ENCODE data around the gene MTA3.

Gene MTA3

DNA sequence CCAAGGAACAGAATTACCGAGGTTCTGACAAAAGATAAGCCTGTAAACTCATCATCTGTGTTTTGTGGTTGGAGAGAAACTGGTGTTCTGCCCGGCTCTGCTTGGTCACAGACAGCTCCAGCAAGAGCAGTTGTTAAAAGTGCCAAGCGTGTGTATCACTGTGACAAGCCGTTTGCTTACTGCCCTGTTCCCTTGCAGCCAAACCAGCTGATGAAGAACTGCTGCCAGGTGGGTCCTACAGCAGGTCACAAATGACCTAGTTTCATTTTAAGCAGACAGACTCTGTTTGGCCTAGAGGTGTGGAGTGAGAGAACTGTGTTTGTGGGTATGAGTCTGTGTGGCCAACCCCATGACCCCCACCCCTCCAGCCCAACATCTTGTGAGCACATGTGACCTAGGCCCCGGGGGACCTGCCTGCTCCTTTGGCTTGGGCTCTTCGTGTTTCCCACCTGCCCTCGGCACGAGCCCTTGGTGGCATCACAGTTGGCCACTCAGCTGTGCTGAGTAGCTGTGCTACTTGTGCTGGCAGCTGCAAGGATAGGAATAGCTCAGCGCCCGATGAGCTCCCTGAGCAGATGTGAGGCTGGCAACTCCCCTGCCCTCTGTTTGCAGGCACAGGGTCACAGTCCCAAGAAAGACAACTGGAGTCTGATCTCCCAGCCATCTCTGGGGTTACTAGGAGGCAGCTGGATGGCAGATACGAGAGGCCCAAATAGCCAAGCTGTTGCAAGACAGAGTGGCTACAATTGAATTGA is 185.8 kb downstream of the MTA3 start:
- Mint-ChIP-seq H3K9me3 (no peaks in the 10 kb centered on the region), H3K4me1 (no peaks in the 10 kb centered on the region), H3K4me3 (no peak overlapping the region), H3K27me3 (no peaks in the 10 kb centered on the region), H3K36me3 (peaks cover 4% of the 10 kb centered on the region), H3K27ac (no peak overlapping the region)
- CTCF ChIA-PET, result no interaction called here
- DNase-seq, result no peak

DNA sequence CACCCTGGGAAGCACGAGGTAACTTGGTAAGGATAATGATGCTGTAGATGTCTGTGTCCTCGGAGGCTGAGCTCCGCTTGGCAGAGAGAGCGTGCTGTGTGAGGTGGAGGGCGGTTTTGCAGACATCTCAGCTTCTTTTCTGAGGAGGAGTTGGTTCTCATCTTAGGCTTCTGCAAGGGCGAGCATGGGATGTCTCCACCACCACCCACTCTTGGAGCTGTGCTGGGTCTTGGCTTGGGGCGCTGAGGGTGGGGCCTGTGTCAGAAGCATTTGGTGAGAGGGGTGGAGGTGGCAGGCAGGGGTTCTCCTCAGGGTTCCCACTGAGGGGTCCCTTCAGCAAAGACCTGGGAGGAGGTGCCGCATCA is 186.3 kb downstream of the MTA3 start:
- Mint-ChIP-seq H3K27ac (no peak overlapping the region), H3K27me3 (no peaks in the 10 kb centered on the region), H3K4me3 (no peak overlapping the region), H3K4me1 (no peaks in the 10 kb centered on the region), H3K36me3 (peaks cover 4% of the 10 kb centered on the region), H3K9me3 (no peaks in the 10 kb centered on the region)
- no peak for DNase-seq
- CTCF ChIA-PET, result no interaction called here

DNA sequence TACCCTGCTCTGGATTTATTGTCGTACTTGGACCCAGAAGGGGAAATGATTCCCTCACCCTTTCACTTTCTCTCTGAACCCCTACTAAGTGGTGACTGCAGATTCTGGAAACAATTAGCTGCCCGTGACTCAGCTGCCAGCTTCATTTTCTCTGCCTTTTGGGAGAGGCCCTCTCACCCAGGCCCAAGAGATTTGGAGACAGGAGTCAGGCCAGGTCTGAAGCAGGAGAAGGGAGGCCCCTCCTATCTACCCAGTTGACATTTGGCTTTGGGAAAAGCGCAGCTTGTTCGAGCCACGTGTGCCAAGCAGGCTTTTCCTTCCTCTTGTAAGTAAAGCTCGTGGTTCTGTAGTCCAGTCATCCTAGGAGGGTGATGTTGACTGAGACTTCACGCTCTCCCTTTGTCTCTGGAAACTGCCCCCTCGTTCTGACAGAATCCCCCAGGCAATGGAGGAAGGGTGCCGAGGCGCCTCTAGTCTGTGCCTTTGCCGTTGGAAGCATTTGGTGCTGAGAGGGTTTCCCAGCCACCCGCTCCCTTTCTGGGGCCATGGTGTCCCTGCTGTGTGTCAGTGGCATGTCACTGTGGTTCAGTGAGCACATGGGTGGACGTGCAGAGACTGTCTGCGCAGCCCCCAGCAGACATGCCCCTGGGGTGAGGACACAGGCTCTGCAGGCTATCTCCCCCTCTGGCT is 186.9 kb downstream of the MTA3 start:
- Mint-ChIP-seq H3K9me3 (no peaks in the 10 kb centered on the region), H3K36me3 (peaks cover 4% of the 10 kb centered on the region), H3K27me3 (no peaks in the 10 kb centered on the region), H3K4me3 (no peak overlapping the region), H3K4me1 (no peaks in the 10 kb centered on the region), H3K27ac (no peak overlapping the region)
- CTCF ChIA-PET, result no interaction called here
- DNase-seq, result no peak

DNA sequence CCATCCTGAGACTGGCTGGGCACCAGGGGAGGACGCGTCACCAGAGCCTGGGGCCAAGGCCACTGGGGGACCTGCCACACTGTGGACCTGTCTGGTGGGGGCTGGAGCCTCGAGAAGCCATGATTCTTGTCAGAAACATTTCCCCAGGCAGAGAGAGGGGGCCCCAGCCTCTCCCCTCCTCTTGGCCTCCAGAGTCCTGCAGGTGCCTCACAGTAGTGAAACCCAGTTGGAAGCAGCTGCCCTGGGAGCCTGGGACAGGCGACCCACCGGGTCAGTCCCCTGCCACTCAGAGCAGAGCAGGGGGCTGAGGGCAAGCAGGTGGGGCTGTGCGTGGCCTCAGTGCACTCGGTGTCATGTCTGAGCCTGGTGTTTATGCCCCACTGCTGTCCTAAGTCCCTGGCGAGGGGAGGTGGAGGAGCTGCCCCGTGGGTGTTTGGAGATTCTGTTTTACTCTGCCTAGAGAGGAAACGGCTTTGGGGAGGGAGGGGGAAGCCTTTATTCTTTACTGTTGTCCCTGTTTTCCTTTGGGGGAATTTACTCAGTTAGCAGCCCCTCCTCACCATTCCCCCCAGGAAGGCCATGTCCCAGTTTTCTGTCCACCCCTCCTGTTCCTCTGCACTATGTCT is 187.8 kb downstream of the MTA3 start:
- Mint-ChIP-seq H3K4me3 (no peak overlapping the region), H3K4me1 (no peaks in the 10 kb centered on the region), H3K36me3 (peaks cover 3% of the 10 kb centered on the region), H3K27me3 (no peaks in the 10 kb centered on the region), H3K9me3 (no peaks in the 10 kb centered on the region), H3K27ac (no peak overlapping the region)
- no peak for DNase-seq
- CTCF ChIA-PET, result no interaction called here

DNA sequence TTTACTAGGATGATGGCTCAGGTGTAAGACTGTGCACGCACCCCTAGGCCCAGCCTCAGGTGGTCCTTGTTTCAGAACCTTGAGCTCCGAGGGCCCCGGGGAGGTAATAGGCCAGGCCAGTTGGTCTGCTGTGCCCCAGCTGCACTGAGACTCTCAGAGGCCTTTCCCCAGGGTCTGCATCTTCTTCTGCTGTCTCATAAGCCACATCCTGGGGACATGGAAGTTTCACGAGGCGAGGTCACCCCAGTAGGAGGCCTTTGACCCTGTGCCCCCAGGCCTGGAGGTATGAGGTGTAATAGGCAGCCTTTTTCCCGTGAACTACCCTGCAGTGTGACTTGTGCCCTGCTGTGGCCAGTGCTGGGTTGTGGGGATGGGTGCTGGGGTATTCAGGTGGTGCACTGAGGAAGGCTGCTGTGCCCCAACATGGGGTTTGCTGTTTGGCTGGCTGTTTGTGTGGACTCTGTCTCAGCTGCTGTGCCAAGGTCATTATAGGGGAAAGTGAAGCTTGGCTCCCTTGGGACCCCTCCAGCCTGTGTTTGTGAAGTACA is 188.6 kb downstream of the MTA3 start:
- Mint-ChIP-seq H3K27me3 (no peaks in the 10 kb centered on the region), H3K27ac (no peak overlapping the region), H3K36me3 (peaks cover 3% of the 10 kb centered on the region), H3K4me3 (no peak overlapping the region), H3K9me3 (no peaks in the 10 kb centered on the region), H3K4me1 (no peaks in the 10 kb centered on the region)
- DNase-seq, result no peak
- CTCF ChIA-PET, result no interaction called here

DNA sequence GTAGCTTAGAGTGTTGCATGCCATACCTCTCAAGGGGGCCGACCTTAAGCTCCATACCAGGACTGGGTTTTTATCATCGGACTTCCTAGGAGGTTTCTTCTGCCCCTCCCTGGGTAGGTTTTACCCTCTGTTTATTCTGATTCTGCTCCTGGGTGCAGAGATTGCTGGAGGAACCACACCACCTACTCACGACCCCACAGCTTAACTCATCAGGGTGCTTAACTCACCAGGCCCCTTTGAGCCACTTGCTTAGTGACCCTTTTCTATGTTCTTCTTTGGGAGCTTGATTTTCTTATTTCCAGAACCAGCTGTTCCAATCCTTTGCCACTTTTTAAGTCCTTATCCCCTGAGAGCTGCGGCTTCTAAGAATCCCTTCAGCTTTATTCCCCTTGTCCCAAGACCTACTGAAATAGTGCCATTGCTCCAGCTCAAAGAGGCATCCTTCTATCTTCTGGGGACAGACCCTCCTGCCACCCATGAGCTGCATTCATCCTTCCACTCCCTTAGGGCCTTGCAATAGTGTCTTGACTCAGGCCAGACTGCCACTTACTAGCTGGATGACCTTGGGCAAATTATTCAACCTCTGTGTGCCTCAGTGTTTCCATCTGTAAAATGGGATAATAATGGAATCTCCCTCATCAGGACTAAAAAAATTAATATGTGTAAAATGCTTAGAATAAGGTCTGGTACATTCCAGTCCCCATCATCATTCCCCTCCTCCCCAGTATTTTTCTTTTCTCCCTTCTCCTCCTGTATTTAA is 189.7 kb downstream of the MTA3 start:
- Mint-ChIP-seq H3K36me3 (peaks cover 3% of the 10 kb centered on the region), H3K9me3 (no peaks in the 10 kb centered on the region), H3K4me3 (no peak overlapping the region), H3K4me1 (no peaks in the 10 kb centered on the region), H3K27ac (no peak overlapping the region), H3K27me3 (no peaks in the 10 kb centered on the region)
- CTCF ChIA-PET, result no interaction called here
- no peak for DNase-seq

DNA sequence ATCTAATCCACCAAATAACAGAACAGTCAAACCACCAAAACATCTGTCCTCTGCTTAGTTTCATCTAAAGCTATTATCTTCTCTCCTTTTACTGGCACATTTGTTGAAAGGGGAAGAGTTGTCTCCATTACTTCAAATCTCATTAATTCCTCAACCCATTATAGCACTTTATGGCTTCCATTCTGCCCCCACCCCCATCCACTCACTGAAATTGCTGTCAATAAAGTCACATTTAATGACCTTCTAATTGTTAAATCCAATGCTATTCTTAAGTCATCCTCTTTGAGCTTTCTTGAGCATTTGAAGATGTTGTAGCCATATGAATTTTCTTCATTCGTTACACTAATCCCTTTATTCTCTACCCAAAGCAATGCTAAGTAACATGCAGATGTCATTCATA is 190.3 kb downstream of the MTA3 start:
- no peaks in the 10 kb centered on the region for H3K27me3 Mint-ChIP-seq
- CTCF ChIA-PET, result no interaction called here
- no peaks in the 10 kb centered on the region for H3K4me1 Mint-ChIP-seq

DNA sequence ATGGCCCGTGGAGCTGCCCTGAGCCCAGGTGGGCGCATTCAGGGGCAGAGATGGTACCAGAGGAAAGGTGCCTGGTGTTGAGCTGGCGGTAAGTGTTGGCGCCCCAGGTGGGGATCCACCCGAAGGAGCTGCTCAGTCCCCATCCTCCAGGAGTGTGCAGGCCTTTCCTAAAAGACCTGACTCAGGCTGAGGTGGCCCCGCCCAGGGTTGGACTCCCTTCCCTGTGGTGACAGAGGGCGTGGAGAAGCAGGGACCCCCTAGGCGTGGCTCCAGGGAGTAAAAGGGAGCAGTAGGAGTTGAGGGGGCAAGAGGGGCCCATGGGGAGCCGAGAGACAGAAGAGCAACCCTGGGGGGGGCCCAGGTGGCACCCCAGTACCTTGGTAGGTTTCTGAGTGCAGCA is 193.1 kb downstream of the MTA3 start:
- Mint-ChIP-seq H3K9me3 (no peaks in the 10 kb centered on the region), H3K36me3 (peaks cover 3% of the 10 kb centered on the region), H3K27me3 (no peaks in the 10 kb centered on the region), H3K4me3 (no peak overlapping the region), H3K27ac (no peak overlapping the region), H3K4me1 (no peaks in the 10 kb centered on the region)
- no peak for DNase-seq
- CTCF ChIA-PET, result no interaction called here

More for the DNA sequence above, 190.3 kb downstream of the MTA3 start:
- peaks cover 3% of the 10 kb centered on the region for H3K36me3 Mint-ChIP-seq
- no peaks in the 10 kb centered on the region for H3K9me3 Mint-ChIP-seq
- H3K4me3 Mint-ChIP-seq, result no peak overlapping the region
- no peak overlapping the region for H3K27ac Mint-ChIP-seq
- DNase-seq, result no peak

DNA sequence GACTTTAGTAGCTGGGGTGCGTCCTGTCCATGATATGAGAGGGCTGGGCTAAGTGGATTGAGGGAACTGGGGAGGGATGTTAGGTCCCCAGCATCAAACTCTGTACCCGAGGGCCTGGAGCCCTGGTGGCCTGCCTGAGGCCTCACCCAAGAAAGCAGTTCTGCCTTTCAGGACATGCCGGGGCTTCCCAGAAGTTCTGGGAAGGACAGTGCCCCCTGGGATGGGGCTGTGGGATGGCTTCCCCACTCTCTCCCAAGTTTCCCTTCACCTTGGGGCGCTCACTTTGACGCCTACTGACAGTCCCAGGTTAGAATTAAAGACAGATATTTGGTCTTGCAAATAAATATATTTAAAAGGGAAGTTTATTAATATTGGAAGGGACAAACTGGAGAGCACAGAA is 193.7 kb downstream of the MTA3 start:
- Mint-ChIP-seq H3K4me1 (no peaks in the 10 kb centered on the region), H3K27me3 (no peaks in the 10 kb centered on the region), H3K27ac (no peak overlapping the region), H3K36me3 (peaks cover 3% of the 10 kb centered on the region), H3K9me3 (no peaks in the 10 kb centered on the region), H3K4me3 (no peak overlapping the region)
- no peak for DNase-seq
- CTCF ChIA-PET, result no interaction called here

DNA sequence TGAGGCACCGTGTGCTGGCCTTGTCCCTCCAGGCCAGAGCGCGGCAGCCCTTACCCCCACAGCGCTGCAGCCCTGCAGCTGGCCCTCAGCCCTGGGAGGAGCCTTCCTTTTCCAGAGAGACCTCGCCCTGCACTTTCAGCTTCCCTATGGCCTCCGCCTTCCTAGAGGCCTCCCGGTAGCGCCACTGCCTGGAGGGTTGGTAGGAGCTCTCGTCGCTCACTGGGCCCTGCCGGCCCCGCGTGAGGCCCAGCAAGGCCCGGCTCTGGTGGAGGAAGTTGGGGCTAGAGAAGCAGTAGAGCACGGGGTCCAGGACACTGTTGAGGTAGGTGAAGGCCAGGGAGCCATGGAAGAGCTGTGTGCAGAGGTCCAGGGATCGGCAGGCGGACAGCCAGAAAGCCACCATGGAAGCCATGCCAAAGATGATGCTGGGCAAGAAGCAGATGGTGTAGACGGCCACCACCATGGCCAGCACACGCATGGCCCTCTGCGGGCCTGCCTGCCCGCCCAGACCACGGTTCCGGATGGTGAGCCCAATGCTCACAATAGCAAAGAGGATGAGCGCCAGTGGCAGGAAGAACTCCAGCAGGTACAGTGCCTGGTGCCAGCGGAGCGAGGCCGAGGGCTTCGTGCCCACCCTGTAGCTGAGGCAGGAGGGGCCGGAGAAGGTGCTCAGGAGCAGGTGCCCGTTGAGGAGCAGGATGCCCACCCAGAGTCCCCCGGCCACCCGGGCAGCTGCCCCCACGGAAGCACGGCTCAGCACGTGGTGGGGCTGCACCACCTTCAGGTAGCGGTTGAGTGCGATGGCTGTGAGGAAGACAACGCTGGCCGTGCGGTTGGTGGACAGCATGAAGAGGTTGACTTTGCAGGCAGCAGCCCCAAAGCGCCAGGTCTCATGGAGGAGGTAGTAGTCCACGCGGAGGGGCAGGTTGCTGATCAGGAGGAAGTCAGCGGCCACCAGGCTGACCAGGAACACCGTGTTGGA is 194.7 kb downstream of the MTA3 start:
- H3K4me3 Mint-ChIP-seq, result no peak overlapping the region
- peaks cover 3% of the 10 kb centered on the region for H3K36me3 Mint-ChIP-seq
- H3K27me3 Mint-ChIP-seq, result no peaks in the 10 kb centered on the region
- no peaks in the 10 kb centered on the region for H3K4me1 Mint-ChIP-seq
- DNase-seq, result no peak
- no peaks in the 10 kb centered on the region for H3K9me3 Mint-ChIP-seq
- CTCF ChIA-PET, result no interaction called here
- peak overlapping the region; percentile 52 for H3K27ac Mint-ChIP-seq

DNA sequence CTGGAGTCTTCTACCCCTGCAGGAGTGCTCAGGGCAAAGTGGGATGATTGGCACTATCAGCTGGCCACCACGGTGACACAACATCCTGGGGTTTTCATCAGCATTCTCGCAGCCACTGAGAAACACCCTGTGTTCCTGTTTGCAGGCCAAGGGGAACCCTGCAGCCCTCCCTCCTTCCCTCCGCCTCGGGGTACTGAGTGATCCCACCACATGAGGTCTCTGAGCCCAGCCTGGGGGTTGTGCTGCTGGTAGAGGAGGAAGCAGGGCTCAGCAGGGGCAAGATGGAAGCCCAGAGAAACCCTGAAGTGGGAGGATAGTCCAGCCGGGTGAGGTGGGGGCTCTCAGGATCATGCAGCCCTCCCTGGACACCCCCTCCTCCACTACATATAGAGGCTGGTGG is 195.7 kb downstream of the MTA3 start, which contains the start of gene OXER1:
OXER1 (minus strand) TSS at position 40 of the 400 bp plus-strand sequence. CDS start 73 bp downstream, outside the sequence.
- Mint-ChIP-seq H3K27ac (peak within 1 kb of the TSS; percentile 52), H3K9me3 (no peaks in the 10 kb centered on the region), H3K4me3 (no peak within 1 kb of the TSS), H3K27me3 (no peaks in the 10 kb centered on the region), H3K4me1 (no peaks in the 10 kb centered on the region), H3K36me3 (peaks cover 3% of the 10 kb centered on the region)
- CTCF ChIA-PET, result no interaction called here
- DNase-seq, result no peak

DNA sequence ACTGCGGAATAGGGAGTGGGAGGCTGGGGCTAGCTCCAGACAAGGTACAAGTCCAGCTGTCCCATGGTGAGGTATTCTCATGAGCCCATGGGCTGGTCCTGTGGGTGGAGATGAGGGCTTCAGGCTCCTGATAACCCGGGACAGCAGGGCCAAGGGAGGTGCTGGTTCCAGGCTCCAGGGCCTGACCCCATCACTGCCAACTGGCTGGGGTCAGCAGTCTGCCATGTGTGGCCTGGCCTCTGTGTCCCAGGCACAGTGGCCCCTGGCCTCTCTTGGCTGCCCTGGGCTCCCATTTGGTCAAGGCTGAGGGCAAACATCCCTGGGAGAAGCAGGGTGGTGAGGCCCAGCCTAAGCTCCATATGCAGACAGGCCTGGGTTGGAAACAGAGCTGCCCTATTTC is 196.5 kb downstream of the MTA3 start:
- CTCF ChIA-PET, result no interaction called here
- no peak for DNase-seq
- Mint-ChIP-seq H3K9me3 (no peaks in the 10 kb centered on the region), H3K36me3 (peaks cover under 1% of the 10 kb centered on the region), H3K4me3 (no peak overlapping the region), H3K27ac (no peak overlapping the region), H3K4me1 (no peaks in the 10 kb centered on the region), H3K27me3 (no peaks in the 10 kb centered on the region)

DNA sequence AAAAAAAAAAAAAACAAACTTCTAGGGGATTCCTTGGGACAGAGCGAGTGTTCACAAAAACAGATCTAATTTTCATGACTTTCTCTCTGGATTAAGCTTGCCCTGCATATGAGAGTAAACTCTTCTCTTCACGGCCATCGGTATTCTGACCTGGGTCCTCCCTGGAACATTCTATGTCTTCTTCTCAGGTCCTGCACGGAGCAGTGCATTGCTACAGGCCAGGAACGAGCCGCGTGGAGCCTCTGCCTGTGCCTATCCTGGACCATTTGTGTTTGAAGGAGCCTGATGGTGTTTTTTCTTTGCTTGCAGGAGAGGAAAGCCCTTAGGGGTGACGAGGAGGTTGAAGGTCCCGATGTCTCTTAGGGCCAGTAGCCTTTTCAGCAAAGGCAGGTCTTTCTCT is 197.3 kb downstream of the MTA3 start:
- H3K27me3 Mint-ChIP-seq, result no peaks in the 10 kb centered on the region
- DNase-seq, result no peak
- CTCF ChIA-PET, result no interaction called here
- no peak overlapping the region for H3K27ac Mint-ChIP-seq
- no peak overlapping the region for H3K4me3 Mint-ChIP-seq
- H3K9me3 Mint-ChIP-seq, result no peaks in the 10 kb centered on the region
- no peaks in the 10 kb centered on the region for H3K4me1 Mint-ChIP-seq
- H3K36me3 Mint-ChIP-seq, result no peaks in the 10 kb centered on the region

Measured in activated naive CD4-positive, alpha-beta T cell treated with anti-CD3 and anti-CD28 coated beads, Interleukin-2, amount 10 ng/mL, durations not matched to agents 7 days and 5 days (primary cell).